Neural progenitor cell (in vitro differentiated cells): ENCODE measurements around the gene GMFB.

ENCODE experiments used
- EZH2 ChIP-seq: fragments of 200-600 bp; sonication (generic); IDR thresholded peaks from 2 replicates; pipeline ENCODE4 v1.6.1; 2017; ENCODE audit warnings: antibody characterized with exemption, mild to moderate bottlenecking, moderate library complexity
- EZH2phosphoT487 ChIP-seq: fragments of 200-600 bp; sonication (generic); IDR thresholded peaks from 2 replicates; pipeline ENCODE4 v1.6.1; 2017; ENCODE audit warnings: antibody characterized with exemption
- TF ChIP-seq, protein P1 (sequence below): fragments of 200-600 bp; sonication (generic); IDR thresholded peaks from 2 replicates; pipeline ENCODE4 v1.5.1; 2017; ENCODE audit warnings: antibody characterized with exemption, mild to moderate bottlenecking

DNA sequence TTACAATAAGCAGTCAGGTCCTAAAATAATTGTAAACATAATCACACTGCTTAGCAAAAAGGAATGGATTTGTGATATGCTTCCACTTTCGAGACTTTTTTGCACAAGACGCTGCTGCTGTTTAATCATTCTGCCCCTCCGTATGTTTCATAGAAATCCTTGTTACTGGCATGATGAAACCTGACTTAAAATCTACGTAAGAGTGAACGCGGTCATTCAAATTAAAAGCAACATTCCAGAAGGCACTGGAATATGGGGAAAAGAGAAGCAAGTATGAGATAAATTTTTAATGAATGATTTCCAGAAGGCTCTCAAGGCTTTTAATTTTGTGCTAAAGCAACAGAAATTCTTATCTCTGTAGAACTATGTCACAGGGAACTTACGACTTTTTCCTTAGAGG lies 48.7 kb downstream of the GMFB start:
- TF ChIP-seq, protein P1, sequence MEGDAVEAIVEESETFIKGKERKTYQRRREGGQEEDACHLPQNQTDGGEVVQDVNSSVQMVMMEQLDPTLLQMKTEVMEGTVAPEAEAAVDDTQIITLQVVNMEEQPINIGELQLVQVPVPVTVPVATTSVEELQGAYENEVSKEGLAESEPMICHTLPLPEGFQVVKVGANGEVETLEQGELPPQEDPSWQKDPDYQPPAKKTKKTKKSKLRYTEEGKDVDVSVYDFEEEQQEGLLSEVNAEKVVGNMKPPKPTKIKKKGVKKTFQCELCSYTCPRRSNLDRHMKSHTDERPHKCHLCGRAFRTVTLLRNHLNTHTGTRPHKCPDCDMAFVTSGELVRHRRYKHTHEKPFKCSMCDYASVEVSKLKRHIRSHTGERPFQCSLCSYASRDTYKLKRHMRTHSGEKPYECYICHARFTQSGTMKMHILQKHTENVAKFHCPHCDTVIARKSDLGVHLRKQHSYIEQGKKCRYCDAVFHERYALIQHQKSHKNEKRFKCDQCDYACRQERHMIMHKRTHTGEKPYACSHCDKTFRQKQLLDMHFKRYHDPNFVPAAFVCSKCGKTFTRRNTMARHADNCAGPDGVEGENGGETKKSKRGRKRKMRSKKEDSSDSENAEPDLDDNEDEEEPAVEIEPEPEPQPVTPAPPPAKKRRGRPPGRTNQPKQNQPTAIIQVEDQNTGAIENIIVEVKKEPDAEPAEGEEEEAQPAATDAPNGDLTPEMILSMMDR = no peak
- no peak for TF ChIP-seq EZH2
- no peak for TF ChIP-seq EZH2phosphoT487
